Inferior parietal cortex (tissue), 1 donor: ENCODE data around the gene ANKRD18B.
A peak's percentile ranks its signal among the peaks of the same experiment; 100 is the strongest.
"Not testable (repeated sequence)": the region's sequence is repeated elsewhere in the genome, so short reads cannot be mapped to it uniquely, and the experiment has no call there.

Experiments used
- DNase-seq: peaks from one replicate; pipeline ENCODE4 v3.0.0-alpha.2; 2016; ENCODE audit errors: extremely low spot score

Gene ANKRD18B

DNA sequence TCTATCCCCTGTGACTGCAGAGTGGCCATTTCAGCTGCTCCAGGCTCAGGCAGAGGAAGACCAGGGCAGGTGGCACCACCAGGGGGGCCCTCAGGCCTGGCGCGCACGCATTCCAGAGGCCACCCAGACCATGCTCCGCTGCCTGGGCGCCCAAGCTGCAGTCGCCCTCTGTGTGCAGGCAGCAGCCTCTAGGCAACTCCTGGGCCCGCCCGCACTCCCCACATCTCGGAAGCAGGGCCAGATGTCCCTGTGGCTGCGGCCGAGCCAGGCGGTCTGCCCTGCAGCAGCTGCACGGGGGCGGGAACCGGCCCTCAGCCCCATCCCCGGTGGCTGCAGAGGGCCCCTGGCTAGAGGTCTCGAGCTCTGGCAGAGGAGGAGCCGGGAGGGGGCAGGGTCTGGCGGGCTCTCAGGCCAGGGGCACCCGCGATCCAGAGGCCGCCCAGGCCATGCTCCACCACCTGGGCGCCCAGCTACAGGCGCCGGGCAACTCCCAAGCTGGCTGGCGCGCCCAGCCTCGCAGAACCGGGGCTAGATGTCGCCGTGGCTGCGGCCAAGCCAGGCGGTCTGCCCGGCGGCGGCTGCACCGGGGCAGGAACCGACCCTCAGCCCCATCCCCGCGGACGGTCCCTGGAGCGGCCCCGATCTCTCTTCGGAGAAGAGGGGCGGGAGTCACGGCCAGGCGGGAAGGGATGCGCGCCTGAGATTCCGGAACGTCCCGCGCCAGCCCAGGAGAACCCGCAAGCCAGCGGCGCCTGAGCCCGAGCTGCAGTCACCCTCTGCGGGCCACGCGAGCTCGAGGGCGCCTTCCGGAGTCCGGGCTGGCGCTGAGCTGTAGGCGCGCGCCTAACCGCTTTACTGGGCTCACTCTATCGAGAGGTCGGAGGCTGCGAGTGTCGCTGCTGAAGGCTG, at the start of gene ANKRD18B:
Gene ANKRD18B (plus strand): TSS at position 855 of the 909 bp plus-strand sequence. CDS start 239 bp downstream, outside the sequence.
- DNase-seq = not testable (repeated sequence)

- no peak for DNase-seq
Measured at GRCh38 chr9:33475357-33475756, 48.7 kb upstream of the ANKRD18B start.

GRCh38 chr9:33476503-33476902, 47.5 kb upstream of the ANKRD18B start:
- DNase-seq = no peak

DNA sequence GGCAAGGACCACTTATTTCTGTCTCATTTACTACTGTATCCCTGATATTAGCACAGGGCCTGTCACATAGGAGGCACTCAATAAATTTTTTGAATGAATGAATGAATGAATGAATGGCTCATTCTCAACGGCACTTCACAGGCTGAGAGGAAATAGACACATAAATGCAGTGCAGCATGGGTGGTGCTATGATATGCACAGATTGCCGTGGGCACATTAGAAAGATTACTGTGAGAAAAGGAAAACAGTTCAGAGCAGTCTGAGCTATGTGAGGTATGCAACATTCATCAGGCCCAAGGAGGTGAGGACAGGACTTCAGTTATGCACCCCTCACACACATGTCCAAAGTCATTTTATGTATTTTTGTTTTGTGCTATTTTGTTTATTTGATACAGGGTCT, 43.9 kb upstream of the ANKRD18B start:
- no peak for DNase-seq

- no peak for DNase-seq
Measured at GRCh38 chr9:33480976-33481375, 43.1 kb upstream of the ANKRD18B start.

DNA sequence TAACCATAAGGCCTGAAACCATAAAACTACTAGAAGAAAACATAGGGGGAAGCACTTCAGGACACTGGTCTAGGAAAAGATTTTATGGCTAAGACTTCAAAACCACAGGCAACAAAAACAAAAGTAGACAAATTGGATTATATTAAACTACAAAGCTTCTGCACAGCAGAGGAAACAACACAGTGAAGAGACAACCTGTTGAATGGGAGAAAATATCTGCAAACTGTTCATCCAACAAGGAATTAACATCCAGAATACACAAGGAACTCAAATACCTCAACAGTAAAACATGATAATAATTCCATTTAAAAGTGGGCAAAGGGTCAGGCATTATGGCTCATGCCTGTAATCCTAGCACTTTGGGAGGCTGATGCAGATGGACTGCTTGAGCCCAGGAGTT, 38.7 kb upstream of the ANKRD18B start:
- DNase-seq = not testable (repeated sequence)

DNA sequence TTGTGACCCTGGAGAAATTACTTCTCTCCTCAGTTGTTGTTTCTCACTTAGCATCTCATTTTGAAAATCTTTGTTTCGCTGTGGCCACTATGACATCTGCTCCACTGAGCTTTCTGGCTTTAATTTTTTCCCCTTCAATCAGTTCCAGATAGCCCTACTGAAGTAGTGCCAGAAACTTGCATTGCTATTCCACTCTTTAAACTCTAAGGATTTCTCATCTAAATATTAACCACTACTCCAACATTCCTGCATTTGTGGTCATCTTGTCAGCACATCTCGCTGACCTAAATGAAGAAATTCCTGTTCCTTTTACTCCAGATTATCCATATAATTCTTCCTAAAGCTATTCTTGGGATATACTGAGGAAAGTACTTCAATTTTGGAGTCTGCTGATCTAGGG, 35.0 kb upstream of the ANKRD18B start:
- no peak for DNase-seq

DNA sequence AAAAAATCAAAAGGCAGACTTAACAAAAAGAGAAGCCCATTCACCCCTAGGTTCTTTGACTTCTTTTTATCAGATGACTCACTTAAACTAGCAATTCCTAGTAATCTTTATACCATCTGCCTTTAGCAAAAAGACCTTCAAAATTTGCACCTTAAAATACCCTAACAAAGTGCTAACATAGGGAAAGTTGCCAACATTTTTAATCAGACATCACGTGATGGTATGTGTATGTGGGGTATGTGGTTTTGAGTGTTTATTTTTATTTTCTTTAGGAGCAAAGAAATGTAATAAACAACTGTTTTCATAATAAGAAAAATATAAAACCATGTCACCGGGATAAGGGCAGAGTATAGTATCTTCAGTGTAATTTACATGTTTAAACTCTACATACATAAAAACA, 30.2 kb upstream of the ANKRD18B start:
- DNase-seq = not testable (repeated sequence)

GRCh38 chr9:33498387-33498786, 25.7 kb upstream of the ANKRD18B start:
- DNase-seq = no peak

GRCh38 chr9:33506626-33507370, 17.3 kb upstream of the ANKRD18B start:
- no peak for DNase-seq

- peak; percentile 73 for DNase-seq
Measured at GRCh38 chr9:33510262-33511183, 13.5 kb upstream of the ANKRD18B start.

GRCh38 chr9:33511184-33511517, 12.9 kb upstream of the ANKRD18B start:
- not testable (repeated sequence) for DNase-seq

DNA sequence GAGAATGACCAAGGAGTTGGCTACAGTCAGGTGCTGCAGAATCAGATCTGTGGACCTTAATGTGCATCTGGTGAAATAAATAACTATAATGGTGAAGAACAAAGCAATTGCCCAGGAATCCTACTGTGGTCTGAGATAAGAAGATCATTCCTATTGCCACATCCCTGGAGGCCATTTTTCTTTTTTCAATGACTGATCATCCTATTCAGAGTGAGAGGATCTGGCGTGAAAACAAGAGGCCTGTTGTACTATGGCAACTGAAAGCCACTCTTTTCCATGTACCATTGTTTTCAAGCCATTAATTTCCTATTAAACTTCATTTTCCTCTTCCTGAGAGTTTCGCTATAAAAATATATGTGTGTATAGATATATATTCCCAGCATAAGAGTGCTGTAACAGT, 11.5 kb upstream of the ANKRD18B start:
- not testable (repeated sequence) for DNase-seq

DNA sequence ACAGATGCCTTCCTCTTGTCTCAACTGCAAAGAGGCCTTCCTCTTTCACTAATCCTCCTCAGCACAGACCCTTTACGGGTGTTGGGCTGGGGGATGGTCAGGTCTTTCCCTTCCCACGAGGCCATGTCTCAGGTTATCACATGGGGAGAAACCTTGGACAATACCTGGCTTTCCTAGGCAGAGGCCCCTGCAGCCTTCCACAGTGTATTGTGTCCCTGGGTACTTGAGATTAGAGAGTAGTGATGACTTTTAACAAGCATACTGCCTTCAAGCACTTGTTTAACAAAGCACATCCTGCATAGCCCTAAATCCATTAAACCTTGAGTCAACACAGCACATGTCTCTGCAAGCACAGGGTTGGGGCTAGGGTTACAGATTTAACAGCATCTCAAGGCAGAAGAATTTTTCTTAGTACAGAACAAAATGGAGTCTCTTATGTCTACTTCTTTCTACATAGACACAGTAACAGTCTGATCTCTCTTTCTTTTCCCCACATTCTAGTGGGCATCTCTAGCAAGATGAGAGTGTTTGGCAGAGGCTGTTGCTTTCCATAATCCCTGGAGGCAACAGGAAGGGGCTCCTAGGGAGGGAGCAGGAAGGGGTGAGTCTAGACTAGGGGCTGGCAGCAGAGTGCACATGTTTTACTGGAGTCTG, 8.6 kb upstream of the ANKRD18B start:
- DNase-seq = not testable (repeated sequence)

DNA sequence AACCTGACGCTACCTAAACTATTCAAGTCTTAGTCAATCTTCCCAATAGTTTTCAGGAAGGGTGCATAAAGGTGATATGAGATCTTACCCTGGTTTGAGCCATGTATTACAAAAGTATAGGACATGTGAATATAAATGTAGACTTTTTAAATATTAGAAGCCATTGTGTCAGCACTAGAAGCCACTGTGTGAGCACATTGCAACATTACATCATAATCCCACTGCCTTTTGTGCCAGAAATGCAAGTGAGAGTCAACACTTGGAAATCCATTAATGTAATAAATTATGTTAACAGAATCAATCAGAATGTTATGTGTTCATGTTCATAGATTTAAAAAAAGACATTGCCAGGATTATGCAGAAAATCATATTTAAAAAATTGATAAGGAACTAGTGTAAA, 7.7 kb upstream of the ANKRD18B start:
- DNase-seq = not testable (repeated sequence)

DNA sequence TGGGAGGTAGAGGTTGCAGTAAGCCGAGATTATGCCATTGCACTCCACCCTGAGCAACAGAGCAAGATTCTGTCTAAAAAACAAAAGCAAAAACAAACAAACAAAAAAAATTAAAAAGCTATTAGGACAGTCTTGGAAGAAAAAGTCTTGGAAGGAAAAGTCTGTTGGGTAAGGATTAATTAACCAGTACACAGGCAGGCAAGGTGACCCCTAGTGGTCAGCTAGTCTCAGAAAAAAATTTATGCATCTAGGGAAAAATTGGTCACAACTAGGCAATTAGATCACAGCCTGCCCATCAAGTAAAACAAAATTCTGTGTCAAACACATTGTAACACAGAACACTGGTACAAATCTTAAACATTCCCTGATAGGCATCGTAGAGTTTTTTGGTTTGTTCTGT, 6.7 kb upstream of the ANKRD18B start:
- peak; percentile 61 for DNase-seq

DNA sequence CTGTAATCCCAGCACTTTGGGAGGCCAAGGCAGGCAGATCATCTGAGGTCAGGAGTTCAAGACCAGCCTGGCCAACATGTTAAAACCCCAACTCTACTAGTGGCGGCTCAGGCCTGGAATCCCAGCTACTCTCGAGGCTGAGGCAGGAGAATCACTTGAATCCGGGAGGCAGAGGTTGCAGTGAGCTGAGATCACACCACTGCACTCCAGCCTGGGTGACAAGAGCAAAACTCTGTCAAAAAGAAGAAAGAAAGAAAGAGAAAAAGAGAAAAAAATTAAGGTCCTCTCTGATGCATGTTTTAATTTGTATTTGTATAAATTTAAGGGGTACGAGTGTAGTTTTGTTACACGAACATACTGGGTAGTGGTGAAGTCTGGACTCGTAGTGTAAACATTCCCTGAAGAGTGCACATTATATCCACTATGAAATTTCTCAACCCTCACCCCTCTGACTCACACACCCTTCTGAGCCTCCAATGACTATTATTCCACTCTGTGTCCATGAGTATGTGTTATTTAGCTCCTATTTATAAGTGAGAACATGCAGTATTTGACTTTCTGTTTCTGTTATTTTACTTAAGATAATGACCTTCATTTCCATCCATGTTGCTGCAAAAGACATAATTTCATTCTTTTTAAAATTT, 6.0 kb upstream of the ANKRD18B start:
- DNase-seq = not testable (repeated sequence)

DNA sequence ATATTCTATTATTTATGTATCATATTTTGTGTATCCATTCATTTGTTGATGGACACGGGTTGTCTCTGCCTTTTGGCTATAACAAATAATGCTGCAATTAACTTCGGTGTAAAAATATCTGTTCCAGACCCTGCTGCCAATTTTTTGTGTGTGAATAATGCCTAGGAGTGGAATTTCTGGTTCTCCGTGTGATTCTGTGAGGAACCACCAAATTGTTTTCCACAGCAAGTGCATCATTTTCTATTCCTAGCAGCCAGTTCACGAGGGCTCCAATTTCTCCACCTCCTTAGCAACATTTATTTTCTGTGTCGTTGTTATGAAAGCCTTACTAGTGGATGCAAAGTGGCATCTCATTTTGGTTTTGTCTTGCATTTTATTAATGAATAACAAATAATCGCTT, 2.2 kb upstream of the ANKRD18B start:
- not testable (repeated sequence) for DNase-seq

- no peak for DNase-seq
Measured at GRCh38 chr9:33524306-33524947, 376 bp downstream of the ANKRD18B start.

DNA sequence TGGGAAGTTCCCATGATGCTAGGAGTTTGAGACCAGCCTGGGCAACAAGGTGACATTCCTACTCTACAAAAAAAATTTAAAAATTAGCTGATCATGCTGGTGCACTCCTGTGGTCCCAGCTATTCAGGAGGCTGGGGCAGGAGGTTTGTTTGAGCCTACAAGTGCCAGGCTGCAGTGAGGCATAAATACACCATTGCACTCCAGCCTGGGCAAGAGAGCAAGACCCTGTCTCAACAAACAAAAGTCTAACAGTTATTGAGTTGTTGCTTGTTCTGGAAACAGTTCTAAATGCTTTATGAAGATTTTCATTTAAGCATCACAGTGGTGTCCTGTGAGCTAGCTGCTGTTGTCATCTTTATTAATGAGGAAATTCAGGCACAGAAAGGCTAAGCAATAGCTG, 4.0 kb downstream of the ANKRD18B start:
- DNase-seq = not testable (repeated sequence)
